GM19467 (cell line): ENCODE results near the gene DAAM2.

Experiments used
- ATAC-seq: cut with Tn5 transposase; IDR thresholded peaks from one replicate; pipeline ENCODE4 v1.9.1; 2021; ENCODE audit warnings: mild to moderate bottlenecking, moderate library complexity; ENCODE audit not compliant: unreplicated experiment

DAAM2 gene

DNA sequence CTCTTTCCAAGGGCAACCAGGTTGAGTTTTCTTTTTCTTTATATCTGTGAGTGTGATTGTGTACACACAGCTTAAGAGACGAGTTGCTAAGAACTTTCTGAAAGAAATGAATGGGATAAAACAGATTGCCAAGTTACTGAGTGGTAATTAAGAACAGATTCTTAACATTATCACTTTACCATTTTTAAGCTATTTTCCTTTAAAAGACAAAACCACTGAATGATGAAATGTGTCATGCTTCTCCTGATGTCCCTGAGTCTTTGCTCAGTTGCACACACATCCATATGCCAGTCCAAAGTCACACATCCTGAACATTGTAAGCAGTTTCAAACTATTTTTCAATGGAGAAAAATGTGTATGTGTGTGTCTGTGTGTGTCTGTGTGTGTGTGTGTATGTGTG, 5.5 kb upstream of the DAAM2 start:
- no peak for ATAC-seq

DNA sequence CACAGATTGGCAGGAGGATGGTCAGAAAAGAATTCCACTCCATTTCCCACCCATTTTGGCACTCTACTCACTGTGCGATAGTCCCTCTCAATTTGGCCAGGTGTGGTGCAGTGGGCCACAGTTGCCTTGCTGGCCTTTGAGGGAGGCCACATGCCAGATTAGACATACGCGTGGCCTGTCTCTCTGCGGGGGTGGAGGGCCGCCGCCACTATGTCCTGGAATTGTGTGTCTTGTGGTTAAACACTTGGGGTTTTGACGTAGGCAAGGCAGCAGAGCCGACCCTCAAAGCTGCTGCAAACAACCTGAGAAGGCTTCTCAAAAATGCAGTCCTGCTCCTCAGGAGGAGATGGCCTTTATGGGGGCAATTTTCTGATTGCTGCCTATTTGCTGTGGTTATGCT, 4.9 kb upstream of the DAAM2 start:
- ATAC-seq = no peak

DNA sequence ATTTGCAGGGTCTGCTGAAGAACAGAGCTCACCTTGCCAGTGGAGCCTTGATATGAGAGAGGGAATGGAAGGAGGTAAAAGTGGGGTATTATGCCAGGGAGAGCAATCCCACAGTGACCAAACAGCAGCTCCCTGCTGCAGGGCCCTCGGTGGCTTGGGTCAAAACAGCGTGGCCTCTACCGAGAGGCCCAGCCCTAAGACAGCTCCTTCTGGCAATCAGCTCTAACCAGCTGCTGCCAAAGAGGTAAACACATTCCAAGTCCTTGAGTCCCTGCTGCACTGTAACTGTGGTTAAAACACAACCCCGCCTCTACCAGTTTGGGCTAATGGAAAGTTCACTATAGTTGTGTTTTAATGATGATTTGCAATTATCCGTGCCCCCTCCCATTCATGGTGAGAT, 1.4 kb upstream of the DAAM2 start:
- no peak for ATAC-seq

DNA sequence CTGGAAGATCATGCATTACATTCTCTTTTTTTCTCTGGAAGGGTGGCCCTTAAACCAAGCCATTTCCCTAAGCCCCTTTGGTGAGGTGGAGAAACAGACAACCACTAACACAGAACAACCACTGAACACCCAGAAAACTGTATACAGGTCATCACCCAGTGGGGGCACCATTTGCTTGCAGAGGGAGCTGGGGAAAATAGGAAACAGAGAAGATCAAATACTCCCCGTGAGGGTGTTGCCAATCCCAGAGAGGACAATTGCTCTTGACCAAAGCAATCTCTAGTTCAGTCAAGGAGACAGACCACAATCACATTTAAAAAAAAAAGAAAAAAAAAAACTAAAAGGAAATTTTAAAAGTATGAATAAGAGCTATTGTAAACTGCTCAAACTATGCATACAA, 865 bp upstream of the DAAM2 start:
- ATAC-seq = no peak

DNA sequence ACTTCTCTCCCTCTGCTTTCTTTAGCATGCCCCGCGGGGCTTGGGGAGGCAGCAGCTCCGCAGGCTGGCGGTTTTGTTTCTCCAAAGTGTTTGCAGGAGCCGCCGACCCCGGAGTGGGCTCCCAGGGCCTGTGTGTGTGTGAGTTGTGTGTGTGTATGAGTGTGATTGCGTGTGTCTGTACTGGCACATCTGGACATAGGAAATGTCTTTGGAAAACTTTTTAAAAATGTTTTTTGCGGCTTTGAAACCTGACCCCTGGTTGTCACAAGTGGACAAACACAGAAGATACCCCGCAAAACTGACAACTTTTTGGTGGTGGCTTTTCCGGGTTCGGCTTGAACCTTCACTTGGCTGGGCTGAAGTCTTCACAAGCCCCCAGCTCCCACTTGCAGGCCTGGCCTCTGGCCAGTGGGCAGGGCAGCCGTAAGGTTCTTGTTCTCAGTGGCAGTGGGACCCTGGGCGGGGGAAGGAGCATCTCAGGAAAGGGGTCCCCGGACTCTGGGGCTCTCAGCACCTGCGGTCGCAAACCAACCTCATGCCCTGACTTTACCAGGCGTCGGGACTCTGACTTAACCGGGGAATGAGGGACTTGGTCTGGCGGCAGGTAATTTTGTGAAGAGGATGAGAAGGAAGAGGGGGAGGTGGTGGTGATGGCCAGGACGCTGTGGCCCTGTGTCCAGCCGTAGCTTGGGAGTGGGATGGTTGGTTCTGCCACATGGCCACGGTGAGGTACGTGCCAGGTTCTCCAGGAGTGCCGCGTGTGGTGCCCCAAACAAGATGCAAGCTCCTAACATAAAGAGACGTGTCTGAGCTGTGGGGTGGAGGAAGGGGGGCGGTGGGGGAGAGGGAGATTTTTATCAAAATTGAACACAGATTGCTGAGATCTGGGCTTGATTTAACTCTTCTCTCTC, 619 bp downstream of the DAAM2 start:
- no peak for ATAC-seq

DNA sequence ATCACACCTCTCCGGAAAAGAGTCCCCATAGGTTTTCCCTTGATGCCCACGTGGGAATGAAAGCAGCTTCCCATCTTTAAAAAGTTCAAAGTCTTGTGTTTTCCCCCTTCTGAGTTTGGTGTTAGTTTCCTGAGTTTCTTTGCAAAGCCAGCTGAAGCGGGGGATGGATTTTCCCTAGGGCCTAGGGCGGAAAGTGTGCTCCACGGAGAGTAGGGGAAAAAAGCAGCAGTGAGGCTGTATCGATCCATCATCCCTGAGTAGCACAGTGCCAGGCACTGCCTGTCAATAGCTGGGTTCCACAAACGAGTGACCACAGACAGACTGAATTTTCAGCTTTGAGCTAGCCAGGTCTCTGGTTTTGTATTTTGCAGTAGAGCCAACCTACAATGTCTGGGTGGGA, 1.3 kb downstream of the DAAM2 start:
- no peak for ATAC-seq

DNA sequence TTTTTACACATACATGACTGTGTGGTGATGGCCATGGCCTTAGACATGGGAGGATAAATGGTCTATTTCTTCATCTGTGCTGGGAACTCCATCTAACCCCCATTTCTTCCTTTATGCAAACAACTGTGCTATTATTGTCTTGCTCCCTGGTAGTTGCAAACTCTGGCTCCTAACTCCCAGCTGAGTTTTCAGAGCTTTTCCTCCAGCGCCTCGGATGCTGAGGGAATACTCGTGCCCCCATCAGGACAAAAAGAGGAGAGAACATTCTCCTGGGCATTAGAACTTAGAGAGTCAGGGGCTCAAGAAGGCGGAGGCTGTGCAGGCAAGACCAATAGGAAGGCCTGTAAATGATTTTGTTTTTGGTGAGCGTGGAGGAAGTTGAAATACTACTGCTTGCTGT, 2.1 kb downstream of the DAAM2 start:
- ATAC-seq = no peak

DNA sequence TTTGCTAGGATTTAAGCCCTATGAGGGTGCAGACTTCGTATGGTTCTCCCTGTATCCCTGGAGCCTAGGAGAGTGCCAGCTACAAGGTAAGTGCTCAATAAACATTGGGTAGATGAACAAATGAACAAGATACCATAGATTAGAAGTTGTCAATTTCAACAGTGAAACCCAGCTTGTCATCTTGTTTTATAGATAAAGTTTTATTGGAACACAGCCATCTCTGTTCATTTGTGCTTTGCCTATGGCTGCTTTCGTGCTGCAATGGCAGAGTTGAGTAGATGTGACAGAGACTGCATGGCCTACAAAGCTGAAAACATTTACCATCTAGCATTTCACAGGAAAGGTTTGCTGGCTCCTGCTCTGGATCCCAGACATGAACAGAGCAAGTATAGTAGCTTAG, 5.6 kb downstream of the DAAM2 start:
- no peak for ATAC-seq

DNA sequence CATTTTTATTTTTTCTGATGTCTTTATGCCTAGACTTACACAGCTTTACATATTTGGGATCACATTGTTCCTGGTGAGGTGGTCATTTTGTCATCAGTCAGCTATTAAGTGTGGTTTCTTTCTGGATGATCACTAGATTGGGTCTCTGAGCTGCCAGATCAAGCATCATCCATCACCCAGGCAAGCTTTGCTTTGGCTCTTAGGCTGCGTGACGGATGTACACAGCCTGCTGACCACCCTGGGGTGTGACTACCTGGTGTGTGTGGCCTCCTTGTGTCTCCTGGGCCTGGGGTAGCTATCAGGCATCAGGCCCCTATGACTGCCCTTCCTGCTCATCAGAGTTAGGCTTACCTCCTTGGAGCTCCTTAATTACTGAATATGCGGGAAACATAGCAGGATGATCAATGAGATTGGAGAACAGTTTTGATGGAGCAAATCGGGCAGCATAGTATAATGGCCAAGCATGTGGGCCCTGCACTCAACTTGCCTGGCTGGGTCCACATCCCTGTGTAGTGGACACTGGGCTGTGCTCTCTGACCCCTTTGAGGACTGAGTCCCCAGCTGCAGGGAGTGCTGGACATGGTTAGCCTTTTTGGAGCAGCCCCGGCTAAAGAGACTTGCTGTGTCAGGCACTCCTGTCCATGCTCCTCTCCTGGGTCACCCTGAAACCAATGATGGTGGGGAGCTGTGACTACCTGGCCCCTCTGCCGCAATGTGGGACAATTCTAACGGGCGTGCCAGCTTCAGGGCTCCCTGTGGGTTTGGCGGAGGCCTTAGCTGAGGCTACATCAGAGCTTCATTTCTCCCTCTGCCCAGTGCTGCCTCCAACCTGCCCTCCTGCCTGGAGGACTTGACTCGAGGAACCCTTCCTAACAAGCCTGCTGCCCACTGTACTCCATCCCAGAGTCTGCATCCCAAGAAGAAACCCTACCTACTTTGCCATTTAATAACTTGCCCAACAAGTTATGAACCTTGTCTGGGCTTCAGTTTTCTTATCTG, 8.2 kb downstream of the DAAM2 start:
- ATAC-seq = no peak

DNA sequence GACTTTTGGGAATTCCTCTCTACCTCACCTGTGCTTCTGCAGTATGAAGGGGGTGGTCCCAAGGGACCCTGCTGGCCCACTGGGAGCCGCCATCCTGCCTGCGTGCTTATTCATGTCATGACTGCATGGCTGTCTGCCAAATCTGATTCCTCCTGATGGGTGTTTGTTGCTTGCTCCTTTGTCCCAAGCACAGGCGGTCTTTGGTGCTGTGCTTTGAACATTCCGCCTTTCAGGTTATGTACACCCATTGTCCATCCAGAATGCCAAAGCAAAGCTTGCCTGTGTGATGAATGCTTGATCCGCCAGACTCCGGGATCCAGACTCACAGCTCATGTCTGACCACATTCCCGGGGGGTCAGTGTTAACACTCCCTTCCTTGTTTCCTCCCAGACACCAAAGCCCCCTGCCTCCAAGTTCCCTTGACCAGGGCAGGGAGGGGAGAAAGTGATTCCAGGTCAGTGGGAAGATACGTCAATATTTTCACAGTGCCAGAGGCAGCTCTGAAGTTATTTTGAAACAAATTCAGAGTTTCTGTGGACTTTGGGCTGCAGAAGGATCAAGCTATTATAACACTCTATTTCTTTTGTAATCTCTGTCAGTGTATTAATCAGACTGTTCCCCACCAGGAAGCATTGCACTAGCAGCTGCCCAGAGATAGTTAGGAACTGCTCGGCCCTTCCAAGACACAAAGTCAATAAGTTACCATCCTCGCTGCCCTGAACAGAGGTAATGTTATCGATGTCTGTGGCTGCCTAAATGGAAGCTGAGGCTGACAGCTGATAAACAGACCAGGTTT, 9.5 kb downstream of the DAAM2 start:
- ATAC-seq = no peak

DNA sequence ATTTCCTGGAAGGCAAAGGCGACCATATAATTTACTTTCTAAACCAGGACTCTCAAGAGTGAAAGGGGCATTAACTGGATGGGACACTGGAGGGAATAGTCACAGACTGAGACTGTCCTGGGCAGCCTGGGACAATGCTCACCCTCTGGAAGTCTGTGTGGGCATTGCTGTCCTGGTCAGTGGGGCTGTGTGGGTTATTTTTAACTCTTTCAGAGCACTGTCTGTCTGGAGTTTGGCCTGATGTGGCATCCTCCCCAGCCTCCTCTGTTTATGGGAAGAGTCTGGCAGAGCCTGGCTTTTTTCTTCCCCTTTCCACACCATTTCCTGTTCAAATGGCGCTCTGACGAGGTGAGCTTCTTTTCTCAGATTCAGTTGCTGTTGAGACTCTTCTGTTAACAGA, 11.7 kb downstream of the DAAM2 start:
- ATAC-seq = no peak

DNA sequence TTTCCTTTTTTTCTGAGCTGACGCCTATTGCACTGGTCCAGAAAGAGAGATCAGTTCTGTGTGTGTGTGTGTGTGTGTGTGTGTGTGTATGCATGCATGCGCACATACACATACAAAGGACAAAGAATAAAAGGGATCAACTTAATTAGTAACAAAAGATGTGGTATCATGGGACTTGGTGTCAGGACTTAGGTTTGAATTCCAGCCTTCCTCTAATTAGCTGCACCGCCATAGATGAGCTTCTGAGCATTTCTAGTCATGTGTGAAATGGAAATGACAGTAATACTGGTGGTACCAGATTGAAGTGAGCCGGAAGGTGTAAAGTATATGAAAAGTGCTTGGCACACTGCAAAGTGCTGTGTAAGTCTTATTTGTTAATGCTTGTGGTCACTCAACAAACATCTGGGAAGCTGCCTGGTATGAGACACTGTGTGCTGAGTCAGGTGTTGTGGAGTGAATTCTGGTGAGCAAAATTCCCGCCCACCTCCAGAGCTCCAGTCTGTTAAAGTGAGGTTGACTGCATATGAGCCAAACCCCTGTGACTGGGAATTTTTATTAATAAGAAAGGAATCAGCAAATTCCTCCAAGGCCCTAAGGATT, 12.4 kb downstream of the DAAM2 start:
- ATAC-seq = no peak

DNA sequence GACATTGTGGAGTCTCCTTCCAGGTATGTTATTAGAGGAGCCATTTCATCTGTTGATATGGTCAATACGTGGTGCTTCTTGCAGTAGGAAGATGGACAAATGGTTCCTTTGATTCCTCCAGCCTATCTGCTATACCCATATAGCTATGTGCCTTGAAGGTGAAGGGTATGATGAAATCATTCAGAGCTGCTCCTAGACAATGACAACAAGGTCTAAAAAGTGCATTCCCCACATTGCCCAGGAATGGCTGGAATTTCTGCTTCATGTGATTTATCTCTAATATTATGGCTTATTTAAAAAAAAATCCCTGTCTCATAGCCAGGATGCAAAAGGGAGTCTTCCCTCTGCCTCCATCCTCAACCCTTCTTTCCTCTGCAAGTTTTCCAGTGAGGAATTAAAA, 14.1 kb downstream of the DAAM2 start:
- no peak for ATAC-seq

DNA sequence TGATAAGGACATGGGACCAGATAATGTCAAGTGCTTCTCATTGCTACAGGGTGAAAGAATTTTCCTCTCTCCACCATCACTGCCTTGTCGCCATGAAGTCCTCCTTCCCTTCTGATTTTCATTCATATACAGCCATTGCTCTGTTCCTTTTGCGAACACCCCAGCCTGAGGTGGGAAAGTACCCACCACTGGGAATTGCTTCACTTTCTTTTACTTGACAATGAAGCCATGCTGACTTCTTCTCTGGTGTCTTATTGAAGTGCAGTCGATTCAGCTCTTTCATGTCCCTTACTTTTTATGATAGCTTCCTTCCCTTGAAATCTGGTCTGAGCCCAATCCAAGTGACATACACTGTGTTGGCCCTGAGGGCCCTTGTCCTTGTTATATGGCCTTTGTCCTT, 16.2 kb downstream of the DAAM2 start:
- ATAC-seq = no peak

DNA sequence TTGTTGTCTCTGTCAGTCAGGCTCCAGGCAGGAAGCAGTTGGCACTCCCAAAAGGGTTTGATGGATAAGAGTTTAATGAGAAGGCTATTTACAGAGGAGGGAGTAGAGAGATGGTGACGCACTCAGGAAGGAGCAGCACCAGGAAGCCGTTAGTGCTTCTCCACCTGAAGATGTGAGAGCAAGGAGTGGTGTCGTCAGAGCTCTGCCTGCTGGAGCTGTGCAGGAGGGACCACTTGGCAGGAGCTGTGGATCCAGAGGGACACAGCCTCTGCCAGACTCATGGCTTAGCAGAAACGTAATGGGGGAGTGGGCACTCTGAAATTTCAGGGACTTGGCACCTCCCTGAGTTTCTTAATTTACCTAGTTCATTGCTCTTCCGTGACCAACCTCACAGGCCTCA, 16.8 kb downstream of the DAAM2 start:
- no peak for ATAC-seq

DNA sequence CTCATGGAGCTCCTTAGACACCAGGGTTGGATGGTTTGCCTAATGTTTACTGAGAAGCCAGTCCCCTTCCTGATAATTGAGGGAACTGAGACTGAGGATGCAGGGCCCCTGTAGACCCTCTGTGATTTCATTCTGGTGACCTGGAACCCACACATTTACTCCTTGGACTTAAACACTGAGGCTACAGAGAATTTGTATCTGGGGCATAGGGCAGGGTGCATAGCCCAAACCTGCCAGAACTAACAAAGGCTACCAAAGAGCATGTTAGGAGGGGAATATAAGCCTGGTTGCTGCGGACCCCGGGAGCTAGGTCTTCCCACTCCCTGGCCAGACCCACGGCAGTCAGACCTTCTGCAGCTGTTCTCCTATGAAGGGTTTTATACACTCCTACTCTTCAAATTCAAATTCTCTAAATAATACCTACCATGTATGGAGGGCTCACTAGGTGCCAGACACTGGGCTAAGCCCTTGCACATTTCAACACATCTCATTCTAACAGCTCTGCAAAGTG, 19.7 kb downstream of the DAAM2 start:
- ATAC-seq = no peak

DNA sequence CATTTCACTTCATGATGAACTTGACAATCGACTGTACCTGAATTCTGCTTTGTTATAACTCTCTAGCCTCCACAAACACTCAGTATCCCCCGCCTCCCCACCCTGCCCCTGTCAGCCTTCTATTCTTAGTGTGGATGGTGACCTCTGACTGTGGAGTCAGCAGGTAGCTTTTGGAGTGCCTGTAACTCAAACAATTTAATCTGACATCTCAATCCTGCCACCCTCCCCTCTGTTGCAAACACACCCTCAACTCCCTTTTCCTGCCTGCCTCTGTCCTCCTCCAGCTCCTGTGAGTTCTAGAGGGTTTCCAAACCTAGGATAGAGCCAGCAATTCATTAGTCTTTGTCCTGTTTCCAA, 20.3 kb downstream of the DAAM2 start:
- no peak for ATAC-seq

DNA sequence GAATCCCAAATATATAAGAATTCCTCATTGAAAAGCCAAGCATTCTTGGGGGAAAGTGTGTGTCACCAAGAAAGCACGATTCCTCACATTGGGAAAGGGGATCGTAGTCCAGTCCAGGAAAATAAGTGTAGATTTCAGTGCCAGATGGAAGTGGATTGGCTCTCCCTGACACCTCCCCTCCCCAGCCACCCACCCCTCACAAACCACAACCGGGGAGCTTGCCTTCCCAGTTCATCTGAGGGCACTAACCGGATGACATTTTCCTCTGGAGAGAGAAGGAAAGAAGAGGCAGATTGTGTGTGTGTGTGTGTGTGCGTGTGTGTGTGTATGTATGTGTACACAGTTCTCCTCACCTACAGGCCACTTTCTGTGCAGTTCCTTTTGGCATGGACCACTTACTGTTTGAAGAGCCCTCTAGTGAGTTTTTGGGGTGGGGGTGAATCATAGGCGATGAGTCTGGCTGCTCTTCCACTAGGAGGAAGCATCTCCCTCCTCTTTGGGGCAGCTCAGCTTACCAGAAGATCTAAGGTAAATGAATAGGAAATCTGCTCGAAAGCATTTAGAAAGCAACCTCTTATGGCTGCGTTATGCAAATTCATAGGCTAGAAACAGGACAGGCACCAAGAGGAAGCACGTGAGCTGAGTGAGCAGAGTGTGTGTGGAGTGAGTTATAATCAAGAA, 20.8 kb downstream of the DAAM2 start:
- peak; percentile 94 for ATAC-seq

DNA sequence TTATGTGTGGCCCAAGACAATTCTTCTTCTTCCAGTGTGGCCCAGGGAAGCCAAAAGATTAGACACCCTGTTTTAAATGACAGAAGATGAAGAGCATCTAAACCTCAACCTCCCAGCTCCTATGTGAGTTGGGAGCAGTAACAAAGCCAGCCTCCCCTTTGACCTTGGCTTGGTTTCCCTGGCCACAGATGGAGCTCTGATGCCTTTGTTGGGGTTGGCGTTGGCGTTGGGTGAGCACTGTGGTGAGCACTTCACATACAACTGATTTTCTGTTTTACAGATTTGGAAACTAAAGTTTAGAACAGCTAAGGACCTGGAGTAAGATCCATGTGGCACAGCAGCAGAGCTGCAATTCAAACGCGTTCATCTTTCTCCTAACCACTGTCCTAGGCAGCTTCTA, 22.1 kb downstream of the DAAM2 start:
- ATAC-seq = no peak

DNA sequence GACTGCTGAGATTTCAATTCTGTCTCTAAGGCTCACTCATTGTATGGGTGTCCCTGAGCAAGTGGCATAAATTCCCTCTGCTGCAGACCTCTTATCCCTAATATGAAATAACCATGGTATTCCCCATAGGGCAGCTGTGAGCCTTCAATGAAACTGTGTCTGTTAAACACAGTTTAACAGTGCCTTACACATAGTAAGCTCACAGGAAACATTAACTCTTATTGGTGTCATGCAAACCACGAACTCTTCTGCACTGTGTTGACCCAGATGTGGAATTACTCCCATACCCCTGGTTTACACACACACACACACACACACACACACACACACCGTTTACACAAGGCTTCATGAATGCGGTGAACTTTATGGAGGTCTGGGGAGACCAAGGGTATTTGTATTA, 23.2 kb downstream of the DAAM2 start:
- ATAC-seq = no peak
